ENCODE measurements around the gene FREY1. TPM values are rescaled to one million over a fixed set of nuclear protein-coding genes. Genes with fewer than 3 reads are reported as not detected.
"Not testable (repeated sequence)": the region's sequence is repeated elsewhere in the genome, so short reads cannot be mapped to it uniquely, and the experiment has no call there.

The FREY1 gene
- total RNA-seq, 4 donors from 2014 or later: 4.9 TPM; not detected in 3

- Histone ChIP-seq H3K27me3 (no peaks in the 10 kb centered on the region), H3K4me1 (peaks cover 0 to 21% (median 0%) of the 10 kb centered on the region in 4 donors)
Observed at GRCh38 chr11:45909594-45910475, 2.8 kb upstream of the FREY1 start.

GRCh38 chr11:45907911-45908370, 870 bp upstream of the FREY1 start:
- DNase-seq: no peak
- Histone ChIP-seq H3K9me3 (no peaks in the 10 kb centered on the region), H3K4me1 (peaks cover 0 to 21% (median 0%) of the 10 kb centered on the region in 4 donors), H3K4me3 (no peak overlapping the region), H3K27me3 (no peaks in the 10 kb centered on the region), H3K27ac (no peak overlapping the region), H3K36me3 (peaks cover 0 to 40% (median 0%) of the 10 kb centered on the region in 3 donors)
- no peak for TF ChIP-seq CTCF (IDR thresholded peaks at IDR 0.05)
- no peak for TF ChIP-seq POLR2A (IDR thresholded peaks at IDR 0.05)

More at GRCh38 chr11:45909594-45910475, 2.8 kb upstream of the FREY1 start:
- TF ChIP-seq POLR2A (IDR thresholded peaks at IDR 0.05) (no peak), CTCF (IDR thresholded peaks at IDR 0.05) (no peak)
- peaks cover 0 to 58% (median 0%) of the 10 kb centered on the region in 3 donors for H3K36me3 ChIP-seq
- no peak overlapping the region for H3K27ac ChIP-seq
- H3K4me3 ChIP-seq: no peak overlapping the region
- no peak for DNase-seq
- no peaks in the 10 kb centered on the region for H3K9me3 ChIP-seq

- H3K4me3 ChIP-seq: no peak overlapping the region
Observed at GRCh38 chr11:45906096-45906682, 882 bp downstream of the FREY1 start.

GRCh38 chr11:45905576-45905975, 1.5 kb downstream of the FREY1 start:
- H3K27ac ChIP-seq, H3K4me3 ChIP-seq, DNase-seq, H3K9me3 ChIP-seq, H3K27me3 ChIP-seq: not testable (repeated sequence)
- Histone ChIP-seq H3K36me3 (peaks cover 0 to 16% (median 0%) of the 10 kb centered on the region in 3 donors), H3K4me1 (peaks cover 0 to 27% (median 0%) of the 10 kb centered on the region in 4 donors)

More at GRCh38 chr11:45906096-45906682, 882 bp downstream of the FREY1 start:
- H3K4me1 ChIP-seq: peaks cover 0 to 21% (median 0%) of the 10 kb centered on the region in 4 donors
- peak in 1 of 3 donors; percentile 63 for DNase-seq
- no peaks in the 10 kb centered on the region for H3K27me3 ChIP-seq
- H3K9me3 ChIP-seq: no peaks in the 10 kb centered on the region
- no peak for TF ChIP-seq CTCF (IDR thresholded peaks at IDR 0.05)
- no peak for TF ChIP-seq POLR2A (IDR thresholded peaks at IDR 0.05)
- H3K27ac ChIP-seq: no peak overlapping the region
- H3K36me3 ChIP-seq: peaks cover 0 to 23% (median 0%) of the 10 kb centered on the region in 3 donors

GRCh38 chr11:45905095-45905494, 2.0 kb downstream of the FREY1 start:
- Histone ChIP-seq H3K27me3 (no peaks in the 10 kb centered on the region), H3K4me1 (peaks cover 0 to 31% (median 1%) of the 10 kb centered on the region in 4 donors), H3K36me3 (peaks cover 0 to 12% (median 0%) of the 10 kb centered on the region in 3 donors), H3K27ac (peak overlapping the region in 1 of 4 donors; percentile 50), H3K4me3 (no peak overlapping the region), H3K9me3 (no peaks in the 10 kb centered on the region)
- TF ChIP-seq POLR2A (IDR thresholded peaks at IDR 0.05) (no peak), CTCF (IDR thresholded peaks at IDR 0.05) (no peak)
- no peak for DNase-seq

All from Peyer's patch (tissue), 4 donors.